ENCODE results near the gene EXOC3. TPM values are rescaled to one million over a fixed set of nuclear protein-coding genes. Genes with fewer than 3 reads are reported as not detected.
A peak's percentile ranks its signal among the peaks of the same experiment; 100 is the strongest.

Gene EXOC3
- total and polyA plus RNA-seq, 2 of the 8 experiments (the other 6 are each of a cell fraction or from before 2014, with no cell fraction given) = 14.4 to 30.0 TPM

DNA sequence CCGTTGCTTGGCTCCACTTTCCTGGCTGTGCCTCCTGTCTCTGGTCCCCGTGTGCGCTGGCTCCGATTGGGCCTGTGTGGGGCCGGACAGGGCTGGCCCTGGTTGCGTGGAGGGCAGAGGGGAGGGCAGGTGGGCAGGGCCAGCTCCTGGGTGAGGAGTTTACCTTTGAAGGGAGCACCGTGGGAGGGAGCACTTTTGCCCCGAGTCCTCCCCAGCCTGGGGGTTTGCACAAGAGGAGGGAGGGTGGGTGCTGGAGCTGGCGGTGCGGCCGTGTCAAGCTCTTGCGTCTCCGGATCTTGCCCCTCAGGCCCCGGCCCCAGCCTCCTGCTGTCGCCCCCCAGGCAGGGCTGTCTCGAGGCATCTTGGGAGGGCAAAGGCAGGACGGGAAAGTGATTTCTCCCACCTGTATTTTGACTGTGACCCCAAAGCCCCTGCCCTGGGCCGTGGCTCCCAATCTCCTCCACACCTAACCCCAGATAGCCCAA lies 48.3 kb upstream of the EXOC3 start:
- DNase-seq (ENCODE audit: low read depth in 1 of 2, low spot score in 2 of 2) (peak in 1 of 2 experiments; percentile 41), FAIRE-seq (no peak)
- Histone ChIP-seq H3K4me3 (ENCODE audit: extremely low read depth in 1 of 4, insufficient read depth in 2 of 4, low read depth in 3 of 4, low read length in 4 of 4) (no peak overlapping the region), H2BK120ac (replicated peaks; ENCODE audit: low read depth, low read length) (no peak overlapping the region), H4K20me1 (replicated peaks in 1 of 2; ENCODE audit: control insufficient read depth in 1 of 2, insufficient read depth in 2 of 2, low read length in 2 of 2) (no peaks in the 10 kb centered on the region), H3K23ac (ENCODE audit: insufficient read length) (no peak overlapping the region), H3K27ac (ENCODE audit: low read depth, low read length) (no peak overlapping the region), H3K14ac (ENCODE audit: insufficient read length) (no peak overlapping the region), H3K27me3 (replicated peaks in 1 of 4; ENCODE audit: control insufficient read depth in 3 of 4, extremely low read depth in 1 of 4, insufficient read depth in 3 of 4, low read length in 3 of 4) (0 out of 7 replicates have a peak, but pooled peaks cover 0 to 3% (median 2%) of the 10 kb centered on the region in 4 experiments), H2BK20ac (ENCODE audit: low read length) (no peak overlapping the region), H3K4me1 (replicated peaks in 1 of 4; ENCODE audit: control insufficient read depth in 3 of 4, insufficient read depth in 4 of 4, low read length in 3 of 4) (peaks cover 0 to 12% (median 6%) of the 10 kb centered on the region in 4 experiments; a peak in 5 of 7 replicates), H3K18ac (ENCODE audit: extremely low read depth, low read length) (no peak overlapping the region), H3K4me2 (ENCODE audit: insufficient read depth in 1 of 2, low read depth in 2 of 2, low read length in 2 of 2) (no peak overlapping the region), H3K9me3 (ENCODE audit: insufficient read depth in 2 of 2, low read depth in 1 of 2, low read length in 1 of 2) (no peaks in the 10 kb centered on the region), H3K23me2 (ENCODE audit: low read depth, low read length) (no peaks in the 10 kb centered on the region), H3K9ac (replicated peaks in 1 of 4; ENCODE audit: extremely low read depth in 1 of 4, low read depth in 3 of 4, low read length in 3 of 4) (0 out of 7 replicates have a peak overlapping the region, but pooled peaks of 1 of the 4 experiments have one; percentile 6), H3K36me3 (ENCODE audit: control insufficient read depth in 2 of 4, insufficient read depth in 4 of 4, low read length in 3 of 4) (no peaks in the 10 kb centered on the region), H2BK15ac (ENCODE audit: low read length) (no peak overlapping the region), H4K8ac (ENCODE audit: extremely low read depth, insufficient read depth, low read length) (no peak overlapping the region), H4K91ac (replicated peaks; ENCODE audit: insufficient read length, low read length) (no peak overlapping the region), H3K79me2 (ENCODE audit: control insufficient read depth in 1 of 2, insufficient read depth in 2 of 2, low read length in 2 of 2) (no peaks in the 10 kb centered on the region), H3K4ac (replicated peaks; ENCODE audit: insufficient read length, low read depth, low read length) (no peak overlapping the region), H2AFZ (ENCODE audit: low read length) (no peak overlapping the region), H4K5ac (ENCODE audit: insufficient read length, low read depth, low read length) (no peak overlapping the region), H2BK12ac (ENCODE audit: low read depth, low read length) (no peak overlapping the region), H3K79me1 (ENCODE audit: low read depth, low read length) (no peaks in the 10 kb centered on the region), H2AK5ac (ENCODE audit: low read depth, low read length) (no peak overlapping the region), H3K56ac (replicated peaks; ENCODE audit: insufficient read length, low read depth, low read length) (no peak overlapping the region), H2BK5ac (ENCODE audit: low read depth, low read length) (no peak overlapping the region)
- TF ChIP-seq JUND (IDR thresholded peaks at IDR 0.05; ENCODE audit: low read length) (no peak), CBX5 (IDR thresholded peaks at IDR 0.05; ENCODE audit: low read depth, low read length) (no peak), BCL11A (IDR thresholded peaks at IDR 0.05; ENCODE audit: low read depth in 2 of 2, low read length in 2 of 2) (no peak), PHF8 (conservative IDR thresholded peaks at IDR 0.05; ENCODE audit: low read depth, low read length) (no peak), SP2 (IDR thresholded peaks at IDR 0.05; ENCODE audit: low read length) (no peak)
- 82% methylated on average over 9 of the region's 18 CpGs; no CpG with 5 or more reads in 1 of the 2 experiments for WGBS, 2 experiments (ENCODE audit: extremely low coverage in 1 of 2, insufficient coverage in 1 of 2, insufficient read length in 1 of 2, insufficient replicate concordance in 2 of 2, low coverage in 1 of 2, low lambda C conversion rate in 2 of 2, missing lambda C conversion rate in 1 of 2)
- CTCF ChIA-PET (ENCODE audit: partially characterized antibody) = interaction anchor here (0.9 to 1.6 kb wide), 6 partner anchors 17 to 98 kb away, joined by 3 to 5 read pairs (median 3); no protein-coding TSS in a partner anchor
- POLR2A ChIA-PET (ENCODE audit: partially characterized antibody) = interaction anchor here (0.8 to 1.5 kb wide), 3 partner anchors 10 to 17 kb away, joined by 3 to 4 read pairs (median 3); no protein-coding TSS in a partner anchor
